B cell (primary cell): Measurements from ENCODE around the gene ANK3.

ENCODE experiments used
- EZH2 ChIP-seq: IDR thresholded peaks from 2 replicates; pipeline ENCODE4 v1.6.1; 2012; ENCODE audit warnings: borderline replicate concordance, low read depth, mild to moderate bottlenecking, moderate library complexity, low read length; ENCODE audit not compliant: insufficient read depth, poor library complexity, severe bottlenecking
- TF ChIP-seq, protein P1 (sequence below): fragments of 200-600 bp; IDR thresholded peaks from one replicate; pipeline ENCODE4 v1.8.0; 2022; ENCODE audit warnings: antibody characterized with exemption, mild to moderate bottlenecking

DNA sequence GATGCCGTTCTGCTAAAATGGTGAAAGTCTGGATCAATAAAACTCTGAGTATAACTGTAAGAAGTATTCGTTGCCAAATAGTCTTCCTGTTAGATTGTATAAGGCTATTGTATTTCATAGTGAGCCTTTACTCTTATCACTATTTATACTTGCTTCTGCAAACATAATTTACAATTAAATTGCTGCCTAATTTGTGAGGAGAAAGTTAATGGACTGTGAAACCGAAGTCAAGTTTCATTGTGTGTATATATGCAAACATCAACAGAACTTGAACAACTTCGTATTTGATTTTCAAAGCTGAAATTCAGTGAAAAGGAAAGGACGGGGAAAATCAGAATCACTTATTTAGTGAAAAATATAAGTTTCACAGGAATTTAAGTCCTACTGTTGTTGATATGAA, 347.4 kb downstream of the ANK3 start:
- TF ChIP-seq, protein P1, sequence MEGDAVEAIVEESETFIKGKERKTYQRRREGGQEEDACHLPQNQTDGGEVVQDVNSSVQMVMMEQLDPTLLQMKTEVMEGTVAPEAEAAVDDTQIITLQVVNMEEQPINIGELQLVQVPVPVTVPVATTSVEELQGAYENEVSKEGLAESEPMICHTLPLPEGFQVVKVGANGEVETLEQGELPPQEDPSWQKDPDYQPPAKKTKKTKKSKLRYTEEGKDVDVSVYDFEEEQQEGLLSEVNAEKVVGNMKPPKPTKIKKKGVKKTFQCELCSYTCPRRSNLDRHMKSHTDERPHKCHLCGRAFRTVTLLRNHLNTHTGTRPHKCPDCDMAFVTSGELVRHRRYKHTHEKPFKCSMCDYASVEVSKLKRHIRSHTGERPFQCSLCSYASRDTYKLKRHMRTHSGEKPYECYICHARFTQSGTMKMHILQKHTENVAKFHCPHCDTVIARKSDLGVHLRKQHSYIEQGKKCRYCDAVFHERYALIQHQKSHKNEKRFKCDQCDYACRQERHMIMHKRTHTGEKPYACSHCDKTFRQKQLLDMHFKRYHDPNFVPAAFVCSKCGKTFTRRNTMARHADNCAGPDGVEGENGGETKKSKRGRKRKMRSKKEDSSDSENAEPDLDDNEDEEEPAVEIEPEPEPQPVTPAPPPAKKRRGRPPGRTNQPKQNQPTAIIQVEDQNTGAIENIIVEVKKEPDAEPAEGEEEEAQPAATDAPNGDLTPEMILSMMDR = no peak
- TF ChIP-seq EZH2 = no peak
